Heart left ventricle (tissue), 16 donors: ENCODE data around the gene STXBP1. TPM values are rescaled to one million over a fixed set of nuclear protein-coding genes. Genes with fewer than 3 reads are reported as not detected.
A peak's percentile ranks its signal among the peaks of the same experiment; 100 is the strongest.

Experiments
- ATAC-seq, 4 donors: fragments of 200-7000 bp; cut with Tn5 transposase; one replicate each; pipeline ENCODE4 v1.9.1; 2020 to 2022; ENCODE audit warnings: moderate library complexity in 4 of 4, mild to moderate bottlenecking in 3 of 4, moderate number of reproducible peaks in 1 of 4
- DNase-seq, 5 donors: peaks; one replicate each; pipeline ENCODE4 v3.0.0-alpha.2; 2020
- H3K27ac ChIP-seq, 12 donors: fragments of 200-600 bp; sonication (generic) in 4 of 12; one replicate each; pipeline versions ENCODE4 v1.5.0 to v1.8.0; 2016 to 2022; ENCODE audit warnings: mild to moderate bottlenecking in 2 of 12
- H3K27me3 ChIP-seq, 9 donors: fragments of 200-600 bp; sonication (generic) in 2 of 9; one replicate each; pipeline versions ENCODE4 v1.5.1 to v1.8.0; 2016 to 2022; ENCODE audit warnings: mild to moderate bottlenecking in 3 of 9
- H3K36me3 ChIP-seq, 9 donors: fragments of 200-600 bp; sonication (generic) in 2 of 9; one replicate each; pipeline versions ENCODE4 v1.5.0 to v1.8.0; 2018 to 2022; ENCODE audit warnings: mild to moderate bottlenecking in 2 of 9
- H3K4me1 ChIP-seq, 12 donors: fragments of 200-600 bp; sonication (generic) in 4 of 12; one replicate each; pipeline versions ENCODE4 v1.5.0 to v1.8.0; 2016 to 2022; ENCODE audit warnings: mild to moderate bottlenecking in 3 of 12
- H3K4me3 ChIP-seq, 12 donors: fragments of 200-600 bp; sonication (generic) in 4 of 12; one replicate each; pipeline versions ENCODE4 v1.5.0 to v1.8.0; 2017 to 2022; ENCODE audit warnings: mild to moderate bottlenecking in 9 of 12, moderate library complexity in 4 of 12
- H3K9me3 ChIP-seq, 12 donors: fragments of 200-600 bp; sonication (generic) in 4 of 12; one replicate each; pipeline versions ENCODE4 v1.5.0 to v1.8.0; 2016 to 2022; ENCODE audit warnings: mild to moderate bottlenecking in 1 of 12
- POLR2A ChIP-seq, 2 donors: fragments of 450-650 bp; IDR thresholded peaks; one replicate each; pipeline ENCODE4 v1.6.1; 2017; ENCODE audit warnings: antibody characterized with exemption in 2 of 2, mild to moderate bottlenecking in 2 of 2, moderate library complexity in 2 of 2
- WGBS, 4 donors: extraction: QIAGEN DNeasy Blood & Tissue Kit in 2 of 4; methylation state at CpG; one replicate each; pipeline versions ENCODE4 v1.1.5 to v1.1.7; 2013 to 2018; 5-methylcytosine and 5-hydroxymethylcytosine counted together
- intact Hi-C, 10 donors: fragments of 100-400 bp; cut with DNase I; formaldehyde crosslinking; loops; one replicate each; pipeline versions ENCODE4 v1.11.1 to v1.14.2; 2022
- polyA plus RNA-seq, 2 donors: library from polyadenylated mRNA; stranded (reverse); fragments of 200-250 nt; gene quantifications; one replicate each; pipeline ENCODE4 v1.2.3, GENCODE V29; 2013
- total RNA-seq, 9 donors: library from RNA; depleted of rRNA in 2 of 9; stranded (reverse); fragments of >200 nt in 2 of 9; fragmentation: NEBNext Ultra II Directional in 3 of 9; extraction: Animal tissue kit (Norgen Biotek cat#: 25700) in 3 of 9; gene quantifications; one replicate each; pipeline versions ENCODE4 v1.1.0 to v1.2.4, GENCODE V29; 2016 to 2023
- TF ChIP-seq, protein P1 (sequence below), 12 donors: fragments of 200-600 bp; sonication (generic) in 4 of 12; IDR thresholded peaks; one replicate each; pipeline versions ENCODE4 v1.5.0 to v1.8.0; 2018 to 2022; ENCODE audit warnings: antibody characterized with exemption in 12 of 12, mild to moderate bottlenecking in 5 of 12
- donor health status: ischemic (EF 13 %, LVEDD 7.1; RV severe dilation, severe dysfunction).
- donor health status: healthy with polysubstance abuse.
- donor health status: DM: no; HTN: yes; CAD: no.
- donor health status: DM: no; HTN: no; CAD: no.
- donor health status: ischemic (EF 25% LVEDD 6.9; RV normal size, moderate dysfunction).
- donor health status: ischemic (EF 25% LVEDD 5.7; RV mildly dilated, moderate dysfunction).
- donor health status: healthy.
- donor health status: DM: yes; HTN: yes; CAD: no.
- donor health status: ischemic (EF 35%, LVEDD 5.7; RV mildly dilated, moderate dysfunction).
- donor health status: nonischemic (EF 11% LVEDD 7.7; RV severe dilation, severe dysfunction).
- donor health status: DM: yes; HTN: yes; CAD: no.
- donor health status: PGD.
- donor health status: ischemic (EF 29% LVEDD 5.4; RV normal size, mild dysfunction).
- donor health status: nonischemic (EF 23%, LVEDD 6.1; RV moderate dilation, normal function).

Gene STXBP1
- total and polyA plus RNA-seq, 11 donors: 14.0 to 102 (median 44.5) TPM

DNA sequence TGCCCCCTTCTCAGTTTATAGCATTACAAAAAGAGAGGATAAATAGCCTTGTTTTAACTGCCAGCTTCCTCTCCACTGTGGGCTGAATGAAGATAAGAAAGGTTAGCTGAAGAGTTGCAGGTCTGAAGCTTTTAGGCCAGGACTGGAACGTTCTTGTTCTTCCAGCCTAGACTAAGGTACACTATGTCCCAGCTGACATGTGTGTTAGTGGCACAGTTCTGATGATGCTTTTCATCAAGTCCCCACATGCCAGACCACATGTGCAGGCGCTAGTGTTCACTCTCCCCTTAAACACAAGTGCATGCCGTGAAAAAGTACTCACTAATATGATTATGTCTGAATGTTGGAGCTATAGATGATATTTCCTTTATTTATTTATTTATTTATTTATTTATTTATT, 40.7 kb downstream of the STXBP1 start:
- peak in 3 of 4 donors; percentile 53 to 86 (median 60) for ATAC-seq

DNA sequence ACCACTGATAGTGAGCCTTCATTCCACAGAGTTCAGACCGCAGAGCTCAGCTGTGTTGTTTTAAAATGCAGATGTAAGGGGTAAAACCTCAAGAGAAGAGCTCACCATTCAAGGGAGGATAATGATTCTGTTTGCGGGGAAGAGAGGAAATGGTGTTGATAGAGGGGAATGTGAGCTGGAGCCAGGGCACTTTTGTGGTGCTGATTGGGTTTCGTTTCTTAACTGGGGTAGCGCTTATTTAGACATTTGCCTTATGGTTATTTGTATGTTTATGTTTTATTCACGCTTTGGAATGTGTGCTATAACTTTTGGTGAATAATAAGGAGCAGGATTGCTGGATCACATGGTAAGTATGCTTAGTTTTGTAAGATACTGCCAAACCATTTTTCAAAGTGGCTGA, 42.5 kb downstream of the STXBP1 start:
- H3K36me3 ChIP-seq: peaks cover 0 to 74% (median 26%) of the 10 kb centered on the region in 9 donors
- H3K4me1 ChIP-seq: peaks cover 0 to 10% (median 0%) of the 10 kb centered on the region in 12 donors
- WGBS, 4 donors: 78 to 88% (median 80%) methylated on average over 5 of the region's 5 CpGs
- ATAC-seq (no peak), DNase-seq (no peak)
- intact Hi-C loops: loop anchor here in 2 of 10 donors (5.0 to 10.0 kb wide), 3 partner anchors 38 to 283 kb away; partner anchors contain the start of gene DPM2 (in 1 of the 2)
- H3K27me3 ChIP-seq: no peaks in the 10 kb centered on the region
- no peak overlapping the region for H3K27ac ChIP-seq
- H3K9me3 ChIP-seq: no peaks in the 10 kb centered on the region
- no peak overlapping the region for H3K4me3 ChIP-seq
- TF ChIP-seq, protein P1, sequence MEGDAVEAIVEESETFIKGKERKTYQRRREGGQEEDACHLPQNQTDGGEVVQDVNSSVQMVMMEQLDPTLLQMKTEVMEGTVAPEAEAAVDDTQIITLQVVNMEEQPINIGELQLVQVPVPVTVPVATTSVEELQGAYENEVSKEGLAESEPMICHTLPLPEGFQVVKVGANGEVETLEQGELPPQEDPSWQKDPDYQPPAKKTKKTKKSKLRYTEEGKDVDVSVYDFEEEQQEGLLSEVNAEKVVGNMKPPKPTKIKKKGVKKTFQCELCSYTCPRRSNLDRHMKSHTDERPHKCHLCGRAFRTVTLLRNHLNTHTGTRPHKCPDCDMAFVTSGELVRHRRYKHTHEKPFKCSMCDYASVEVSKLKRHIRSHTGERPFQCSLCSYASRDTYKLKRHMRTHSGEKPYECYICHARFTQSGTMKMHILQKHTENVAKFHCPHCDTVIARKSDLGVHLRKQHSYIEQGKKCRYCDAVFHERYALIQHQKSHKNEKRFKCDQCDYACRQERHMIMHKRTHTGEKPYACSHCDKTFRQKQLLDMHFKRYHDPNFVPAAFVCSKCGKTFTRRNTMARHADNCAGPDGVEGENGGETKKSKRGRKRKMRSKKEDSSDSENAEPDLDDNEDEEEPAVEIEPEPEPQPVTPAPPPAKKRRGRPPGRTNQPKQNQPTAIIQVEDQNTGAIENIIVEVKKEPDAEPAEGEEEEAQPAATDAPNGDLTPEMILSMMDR (IDR thresholded peaks at IDR 0.05): no peak

More for the DNA sequence above, 40.7 kb downstream of the STXBP1 start:
- Histone ChIP-seq H3K9me3 (no peaks in the 10 kb centered on the region), H3K27ac (peak overlapping the region in 1 of 12 donors; percentile 4), H3K4me3 (no peak overlapping the region), H3K36me3 (peaks cover 0 to 57% (median 20%) of the 10 kb centered on the region in 9 donors), H3K27me3 (no peaks in the 10 kb centered on the region), H3K4me1 (peaks cover 0 to 10% (median 1%) of the 10 kb centered on the region in 12 donors)
- TF ChIP-seq POLR2A (IDR thresholded peaks at IDR 0.05): no peak
- TF ChIP-seq, protein P1 (IDR thresholded peaks at IDR 0.05): no peak
- intact Hi-C loops: loop anchor here in 2 of 10 donors (5.0 to 10.0 kb wide), 3 partner anchors 40 to 285 kb away; partner anchors contain the start of gene DPM2 (in 1 of the 2)
- WGBS, 4 donors: 69 to 82% (median 79%) methylated on average over 3 of the region's 3 CpGs
- DNase-seq: no peak

DNA sequence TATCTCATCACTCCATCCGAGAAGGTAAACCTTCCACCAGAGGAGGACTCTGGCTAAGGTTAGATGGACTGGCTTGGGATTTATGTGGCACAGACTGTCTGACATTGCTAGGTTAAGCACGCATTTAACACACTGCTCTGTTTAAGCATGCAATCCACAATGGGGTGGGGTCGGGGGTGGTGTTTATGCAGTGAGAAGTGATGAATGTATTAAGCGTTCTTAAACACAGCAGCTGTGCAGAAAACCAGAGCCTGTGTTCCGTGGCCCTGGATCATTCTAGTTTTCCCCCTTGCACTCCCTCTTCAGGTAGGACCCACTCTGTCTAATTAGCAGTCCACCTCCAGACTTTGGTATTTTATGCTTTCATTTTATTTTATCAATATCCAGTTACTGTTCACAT, 46.4 kb downstream of the STXBP1 start:
- TF ChIP-seq POLR2A (IDR thresholded peaks at IDR 0.05): no peak
- Histone ChIP-seq H3K27ac (no peak overlapping the region), H3K36me3 (peaks cover 0 to 94% (median 55%) of the 10 kb centered on the region in 9 donors), H3K4me1 (no peaks in the 10 kb centered on the region), H3K27me3 (no peaks in the 10 kb centered on the region), H3K4me3 (no peak overlapping the region), H3K9me3 (no peaks in the 10 kb centered on the region)
- ATAC-seq (no peak), DNase-seq (no peak)
- 90 to 94% (median 91%) methylated on average over 5 of the region's 5 CpGs for WGBS, 4 donors
- intact Hi-C loops: loop anchor here in 1 of 10 donors (10.0 kb wide), 1 partner anchor 54 kb away; no protein-coding TSS in a partner anchor

DNA sequence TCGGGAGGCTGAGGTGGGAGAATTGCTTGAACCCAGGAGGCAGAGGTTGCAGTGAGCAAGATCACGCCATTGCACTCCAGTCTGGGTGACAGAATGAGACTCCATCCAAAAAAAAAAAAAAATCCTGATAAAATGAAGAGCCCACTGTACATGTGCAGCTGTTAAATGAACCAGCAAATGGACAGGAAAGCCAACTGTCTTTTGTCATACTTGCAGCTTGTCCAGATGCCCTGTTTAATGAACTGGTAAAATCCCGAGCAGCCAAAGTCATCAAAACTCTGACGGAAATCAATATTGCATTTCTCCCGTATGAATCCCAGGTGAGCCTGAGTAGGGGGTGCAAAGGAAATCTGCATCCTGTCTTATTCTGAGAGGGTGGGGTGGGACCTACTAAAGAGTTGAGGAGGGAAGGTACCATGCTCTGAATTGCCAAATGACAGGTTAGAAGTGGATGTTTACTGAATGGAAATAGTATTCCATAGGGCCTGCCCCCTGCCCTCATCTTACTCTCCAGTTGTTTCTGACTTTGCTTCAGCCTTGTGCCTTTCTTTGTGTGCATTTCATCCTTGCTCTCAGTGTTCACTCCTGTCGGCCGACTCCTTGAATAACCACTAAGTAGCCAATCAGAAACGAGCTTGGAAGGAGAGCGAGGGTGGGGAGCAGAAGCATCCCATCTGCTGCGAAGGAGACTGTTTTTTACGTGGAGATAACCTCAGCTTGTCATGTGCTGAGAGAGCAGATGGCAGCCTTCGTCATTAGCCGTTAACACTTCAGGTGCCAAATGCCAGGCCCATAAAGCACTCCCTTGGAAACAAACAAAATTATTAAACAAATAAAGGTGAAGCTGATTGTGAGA, 49.0 kb downstream of the STXBP1 start:
- H3K4me1 ChIP-seq: peaks cover 0 to 15% (median 0%) of the 10 kb centered on the region in 12 donors
- H3K4me3 ChIP-seq: no peak overlapping the region
- ATAC-seq: no peak
- no peaks in the 10 kb centered on the region for H3K27me3 ChIP-seq
- H3K9me3 ChIP-seq: no peaks in the 10 kb centered on the region
- WGBS, 4 donors: 68 to 70% (median 69%) methylated on average over 13 of the region's 13 CpGs
- intact Hi-C loops: loop anchor here in 1 of 10 donors (10.0 kb wide), 1 partner anchor 46 kb away; the partner anchor contains the start of gene STXBP1
- H3K36me3 ChIP-seq: peaks cover 0 to 94% (median 66%) of the 10 kb centered on the region in 9 donors
- H3K27ac ChIP-seq: peak overlapping the region in 1 of 12 donors; percentile 5
- TF ChIP-seq POLR2A (IDR thresholded peaks at IDR 0.05): no peak
- TF ChIP-seq, protein P1 (IDR thresholded peaks at IDR 0.05): no peak
- no peak for DNase-seq
